Left ventricle myocardium inferior (tissue), 1 donor: ENCODE data around the gene MED16. TPM values are rescaled to one million over a fixed set of nuclear protein-coding genes. Genes with fewer than 3 reads are reported as not detected.
"Not testable (repeated sequence)": the region's sequence is repeated elsewhere in the genome, so short reads cannot be mapped to it uniquely, and the experiment has no call there.

ENCODE experiments used
- DNase-seq: peaks from one replicate; pipeline ENCODE4 v3.0.0-alpha.2; 2020
- H3K27ac ChIP-seq: fragments of 200-600 bp; replicated peaks from 2 replicates; pipeline ENCODE4 v1.8.0; 2021
- H3K27me3 ChIP-seq: fragments of 200-600 bp; 2 replicates; pipeline ENCODE4 v1.8.0; 2021; ENCODE audit warnings: low read depth
- H3K36me3 ChIP-seq: fragments of 200-600 bp; 2 replicates; pipeline ENCODE4 v1.8.0; 2021
- H3K4me1 ChIP-seq: fragments of 200-600 bp; 2 replicates; pipeline ENCODE4 v1.8.0; 2021
- H3K4me3 ChIP-seq: fragments of 200-600 bp; 2 replicates; pipeline ENCODE4 v1.8.0; 2021; ENCODE audit warnings: mild to moderate bottlenecking, moderate library complexity
- H3K9me3 ChIP-seq: fragments of 200-600 bp; replicated peaks from 2 replicates; pipeline ENCODE4 v1.8.0; 2021
- CTCF ChIP-seq: fragments of 200-600 bp; IDR thresholded peaks from 2 replicates; pipeline ENCODE4 v1.8.0; 2021; ENCODE audit warnings: antibody characterized with exemption, mild to moderate bottlenecking, borderline replicate concordance
- intact Hi-C: fragments of 100-400 bp; cut with micrococcal nuclease; formaldehyde crosslinking; loops from one replicate; pipeline ENCODE4 v1.11.0; 2022
- total RNA-seq: library from RNA; stranded (reverse); fragmentation: NEBNext Ultra II Directional; extraction: Animal tissue kit (Norgen Biotek cat#: 25700); gene quantifications from one replicate; pipeline ENCODE4 v1.2.1, GENCODE V29; 2021
- donor health status: DM: no; HTN: yes; CAD: no; lungs with severe emphysema.

Gene MED16
- total RNA-seq, 1 donor from 2014 or later, result 19.4 TPM

GRCh38 chr19:845707-846521, 47.1 kb downstream of the MED16 start:
- peaks cover 31% of the 10 kb centered on the region for H3K4me1 ChIP-seq
- H3K36me3 ChIP-seq, result no peaks in the 10 kb centered on the region
- no peak overlapping the region for H3K4me3 ChIP-seq
- DNase-seq, result no peak
- intact Hi-C loops, result no loop called here
- TF ChIP-seq CTCF, result no peak
- H3K27me3 ChIP-seq, result peaks cover 71% of the 10 kb centered on the region
- H3K27ac ChIP-seq, result no peak overlapping the region
- no peaks in the 10 kb centered on the region for H3K9me3 ChIP-seq

DNA sequence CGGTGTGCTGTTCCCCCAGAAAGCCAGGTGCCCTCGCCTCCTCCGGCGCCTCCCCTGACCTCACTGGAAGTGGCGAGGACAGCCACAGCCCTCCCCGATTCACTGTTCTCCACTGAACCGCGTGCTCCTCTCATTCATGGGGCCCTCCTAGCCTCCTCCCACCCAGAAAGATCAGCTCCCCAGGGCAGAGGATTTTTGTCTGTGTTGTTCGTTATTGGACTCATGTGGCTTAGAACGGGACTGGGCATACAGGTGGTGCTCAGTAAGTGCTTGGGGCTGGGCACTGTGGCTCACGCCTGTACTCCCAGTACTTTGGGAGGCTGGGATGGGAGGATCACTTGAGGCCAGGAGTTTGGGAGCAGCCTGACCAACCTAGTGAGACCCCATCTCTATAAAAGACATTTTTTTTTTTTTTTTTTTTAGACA, 48.4 kb downstream of the MED16 start:
- Histone ChIP-seq H3K4me1 (peaks cover 19% of the 10 kb centered on the region), H3K4me3 (no peak overlapping the region), H3K36me3 (no peaks in the 10 kb centered on the region), H3K27ac (no peak overlapping the region), H3K27me3 (peaks cover 81% of the 10 kb centered on the region), H3K9me3 (no peaks in the 10 kb centered on the region)
- intact Hi-C loops, result no loop called here
- no peak for TF ChIP-seq CTCF
- DNase-seq, result no peak

- Histone ChIP-seq H3K9me3 (no peaks in the 10 kb centered on the region), H3K4me3 (peak overlapping the region; percentile 49), H3K27me3 (peaks cover 87% of the 10 kb centered on the region), H3K36me3 (no peaks in the 10 kb centered on the region), H3K4me1 (peaks cover 19% of the 10 kb centered on the region), H3K27ac (no peak overlapping the region)
- DNase-seq, result no peak
- intact Hi-C loops, result no loop called here
- no peak for TF ChIP-seq CTCF
Observed at GRCh38 chr19:843836-844545, 49.0 kb downstream of the MED16 start.

DNA sequence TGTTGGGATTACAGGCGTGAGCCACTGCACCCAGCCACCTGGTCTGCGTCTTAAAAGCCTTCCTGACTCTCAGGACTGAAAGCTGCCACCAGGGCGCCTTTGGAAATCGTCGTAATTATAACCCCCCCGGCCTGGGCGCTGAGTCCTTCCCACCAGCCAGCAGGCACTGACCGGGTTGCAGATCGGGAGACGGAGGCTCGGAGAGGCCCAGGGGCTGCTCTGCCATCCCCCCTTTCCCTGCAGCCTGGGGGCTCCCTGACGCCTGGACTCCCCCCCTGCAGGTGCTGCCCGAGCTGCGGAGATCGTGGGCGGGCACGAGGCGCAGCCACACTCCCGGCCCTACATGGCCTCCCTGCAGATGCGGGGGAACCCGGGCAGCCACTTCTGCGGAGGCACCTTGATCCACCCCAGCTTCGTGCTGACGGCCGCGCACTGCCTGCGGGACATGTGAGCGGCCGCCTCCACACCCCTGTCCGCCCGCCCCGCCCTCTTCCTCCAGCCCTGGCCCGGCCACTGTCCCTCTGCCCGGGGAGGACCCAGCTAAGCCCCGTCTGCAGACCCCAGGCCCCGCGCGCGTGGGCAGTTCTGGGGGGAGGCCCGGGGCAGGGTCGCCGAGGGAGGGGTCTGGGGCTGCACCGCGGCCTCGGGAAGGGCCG, 49.7 kb downstream of the MED16 start:
- no peaks in the 10 kb centered on the region for H3K36me3 ChIP-seq
- DNase-seq, result no peak
- H3K27me3 ChIP-seq, result peaks cover 87% of the 10 kb centered on the region
- TF ChIP-seq CTCF, result no peak
- H3K4me3 ChIP-seq, result peak overlapping the region; percentile 49
- no peaks in the 10 kb centered on the region for H3K9me3 ChIP-seq
- H3K27ac ChIP-seq, result no peak overlapping the region
- intact Hi-C loops, result no loop called here
- H3K4me1 ChIP-seq, result peaks cover 18% of the 10 kb centered on the region

DNA sequence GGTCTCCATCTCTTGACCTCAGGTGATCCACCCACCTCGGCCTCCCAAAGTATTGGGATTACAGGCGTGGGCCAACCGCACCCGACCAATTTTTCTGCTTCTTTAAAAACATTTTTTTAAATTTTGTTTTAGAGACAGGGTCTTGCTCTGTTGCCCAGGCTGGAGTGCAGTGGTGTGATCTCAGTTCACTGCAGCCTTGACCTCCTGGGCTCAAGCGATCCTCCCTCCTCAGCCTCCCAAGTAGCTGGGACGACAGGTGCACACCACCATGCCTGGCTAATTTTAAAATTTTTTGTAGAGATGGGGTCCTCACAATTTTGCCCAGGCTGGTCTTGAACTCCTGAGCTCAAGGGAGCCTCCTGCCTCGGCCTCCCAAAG, 50.2 kb downstream of the MED16 start:
- peaks cover 13% of the 10 kb centered on the region for H3K4me1 ChIP-seq
- H3K4me3 ChIP-seq, DNase-seq, H3K36me3 ChIP-seq, intact Hi-C loops, H3K9me3 ChIP-seq, H3K27ac ChIP-seq: not testable (repeated sequence)
- H3K27me3 ChIP-seq, result peaks cover 87% of the 10 kb centered on the region
